HG02943 (cell line): ENCODE results near the gene ARAP2.
A peak's percentile ranks its signal among the peaks of the same experiment; 100 is the strongest.

Experiments used
- ATAC-seq: cut with Tn5 transposase; IDR thresholded peaks from one replicate; pipeline ENCODE4 v1.9.1; 2021; ENCODE audit warnings: mild to moderate bottlenecking, low read depth, moderate library complexity; ENCODE audit not compliant: unreplicated experiment

Gene ARAP2

DNA sequence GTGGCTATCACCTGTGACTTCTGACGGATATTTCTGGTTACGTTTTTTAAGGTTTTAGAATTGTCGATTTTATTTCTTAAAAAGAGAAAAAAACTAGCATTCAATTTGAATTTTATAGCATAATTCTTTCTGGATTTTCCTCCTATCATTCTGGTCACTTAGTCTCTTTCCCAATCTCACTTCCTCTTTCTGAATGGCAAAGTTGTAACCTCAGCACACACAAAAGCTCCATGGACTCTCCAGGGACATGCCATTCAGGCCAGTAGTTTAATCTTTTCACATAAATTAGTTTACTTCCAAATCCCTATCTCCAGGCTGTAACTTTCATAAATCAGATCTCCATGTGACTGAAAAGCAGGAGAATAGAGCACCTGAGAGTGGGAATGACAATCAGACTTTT, 110.7 kb downstream of the ARAP2 start:
- no peak for ATAC-seq

DNA sequence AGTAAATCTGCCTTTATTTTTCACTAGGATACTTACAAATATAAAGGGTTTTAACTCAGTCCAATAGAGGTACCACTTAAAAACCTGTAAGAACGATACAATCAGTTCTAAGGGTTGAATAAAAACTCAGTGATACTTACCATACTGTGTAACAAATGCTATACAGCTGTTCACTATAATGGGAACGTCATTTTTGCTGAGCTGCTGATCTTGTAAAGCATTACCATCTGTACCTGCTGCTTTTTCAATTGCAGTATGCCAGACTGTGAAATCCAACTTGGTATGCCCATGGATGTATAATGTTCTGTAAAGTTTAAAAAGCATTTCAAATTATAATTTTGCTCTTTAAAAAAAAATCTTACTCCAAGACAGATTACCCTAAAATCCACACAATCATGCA, 111.2 kb downstream of the ARAP2 start:
- ATAC-seq = no peak

DNA sequence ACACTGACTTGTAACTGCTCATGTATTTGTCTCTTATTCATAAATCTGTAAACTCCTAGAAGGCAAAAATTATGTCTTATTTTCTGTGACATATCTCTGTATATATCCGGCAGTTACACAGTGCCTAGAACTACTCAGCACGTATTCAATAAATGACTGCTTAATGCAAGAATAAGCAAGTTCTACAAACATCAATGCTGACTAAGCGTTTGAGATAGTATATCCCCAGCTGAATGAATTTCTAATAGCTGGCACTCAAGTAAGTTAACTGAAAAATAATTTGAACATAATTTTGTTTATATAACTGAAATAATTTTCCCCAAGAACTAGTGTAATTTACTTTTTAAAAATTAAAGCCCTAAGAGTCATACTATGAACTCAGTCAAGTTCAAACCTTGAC, 113.7 kb downstream of the ARAP2 start:
- no peak for ATAC-seq

DNA sequence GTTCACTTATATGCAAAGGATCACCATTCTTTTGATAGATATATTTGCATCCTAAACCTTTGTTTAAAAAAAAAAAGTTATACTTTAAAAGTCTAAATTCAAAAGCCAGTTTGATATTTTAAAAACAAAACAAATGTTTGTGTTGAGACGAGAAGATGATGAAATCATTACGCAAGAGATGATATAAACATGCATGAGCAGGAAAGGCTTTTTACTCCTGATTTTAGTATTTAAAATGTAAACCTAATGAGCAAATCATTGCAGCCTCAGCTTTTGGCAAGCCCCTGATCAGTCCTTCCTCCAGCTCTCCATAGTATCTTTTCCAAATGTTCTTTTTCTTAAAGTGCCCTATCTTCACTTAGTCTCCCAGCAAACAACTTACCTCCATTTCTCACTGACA, 115.6 kb downstream of the ARAP2 start:
- ATAC-seq = no peak

DNA sequence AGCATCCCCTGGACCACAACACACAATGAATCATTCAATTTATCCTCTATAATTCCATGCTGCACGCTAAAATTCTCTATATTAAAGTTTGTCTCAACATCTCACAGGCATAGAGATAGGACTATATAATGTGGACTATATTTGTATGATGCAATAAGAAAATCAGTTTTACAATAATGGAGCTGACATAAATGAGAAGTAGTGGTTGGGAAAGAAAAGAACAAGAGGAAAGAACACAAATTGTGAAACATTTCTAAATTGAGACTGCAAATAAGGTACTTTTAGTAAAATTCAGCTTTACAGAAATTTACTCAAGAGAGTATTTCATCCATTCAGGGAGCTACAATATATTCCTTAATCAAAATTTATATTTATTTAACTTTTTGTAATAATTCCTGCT, 120.4 kb downstream of the ARAP2 start:
- no peak for ATAC-seq

DNA sequence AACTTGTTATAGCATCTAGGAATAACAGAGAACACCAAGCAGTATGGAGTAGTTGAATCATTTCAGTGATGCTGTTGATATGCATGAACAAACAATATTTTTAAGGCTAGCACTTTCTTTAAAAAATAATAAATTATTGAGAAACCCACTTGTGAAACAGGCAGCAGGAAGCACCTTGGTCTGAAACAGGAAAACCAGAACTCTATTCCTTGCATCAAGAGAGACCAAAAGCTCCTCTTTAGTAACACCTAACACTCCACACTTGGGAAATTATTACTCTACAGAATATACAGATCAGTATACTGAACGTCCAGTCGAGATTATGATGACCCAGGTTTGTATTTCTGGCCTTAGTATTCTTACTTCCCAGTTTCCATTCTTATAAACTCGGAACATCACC, 129.0 kb downstream of the ARAP2 start:
- no peak for ATAC-seq

DNA sequence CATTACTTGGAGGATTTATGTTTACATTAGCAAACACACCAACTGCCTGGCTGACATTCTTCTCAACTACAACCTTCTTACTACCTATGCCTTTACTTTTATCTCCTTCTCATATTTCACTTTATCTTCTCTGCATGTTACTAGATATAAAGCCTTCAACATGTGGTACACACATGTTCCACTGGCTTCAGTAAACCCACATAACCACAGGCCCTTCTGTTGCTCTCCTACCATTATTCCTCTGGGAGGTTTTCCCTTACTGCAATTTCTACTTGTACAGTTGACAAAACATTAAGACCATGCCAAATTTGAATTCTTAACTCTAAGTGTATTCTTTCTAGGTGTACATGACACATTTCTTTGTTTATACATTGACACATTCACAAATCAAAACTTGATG, 133.1 kb downstream of the ARAP2 start:
- ATAC-seq = no peak

DNA sequence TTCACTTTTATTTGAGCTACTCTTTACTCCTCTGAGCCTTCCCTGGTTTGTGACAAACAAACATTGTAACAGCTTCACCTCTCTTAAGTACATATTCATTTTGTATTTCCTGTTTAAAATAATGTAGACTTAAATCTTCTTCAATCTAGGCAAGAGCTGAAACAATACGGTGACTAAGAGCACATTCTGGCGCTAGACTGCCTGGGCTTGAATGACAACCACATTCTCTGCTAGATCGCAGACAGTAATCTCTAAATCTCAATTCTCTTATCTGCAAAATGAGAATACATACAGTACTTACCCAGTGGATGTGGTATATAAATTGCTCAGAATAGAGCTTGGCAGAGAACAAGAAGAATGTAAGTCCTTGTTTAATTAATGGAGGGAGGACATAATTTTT, 144.8 kb downstream of the ARAP2 start:
- no peak for ATAC-seq

DNA sequence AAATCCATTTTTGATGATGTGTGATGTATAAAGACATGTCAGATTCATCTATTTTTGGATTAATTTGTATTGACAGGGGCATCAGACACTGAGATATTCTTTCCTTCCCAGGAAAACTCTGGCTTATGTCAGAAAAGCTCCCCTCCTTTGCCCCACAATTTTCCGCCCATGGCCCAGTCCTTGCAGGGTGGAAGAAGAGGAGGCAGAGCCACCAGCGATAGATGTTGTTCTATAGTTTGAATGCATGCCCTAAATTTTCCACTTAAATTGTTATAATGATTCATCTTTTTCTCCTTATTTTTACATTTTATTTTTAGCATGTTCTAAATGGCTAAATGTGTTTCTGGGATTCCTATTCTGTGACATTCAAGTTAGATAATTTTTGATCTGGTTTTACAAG, 149.3 kb downstream of the ARAP2 start:
- ATAC-seq = no peak

DNA sequence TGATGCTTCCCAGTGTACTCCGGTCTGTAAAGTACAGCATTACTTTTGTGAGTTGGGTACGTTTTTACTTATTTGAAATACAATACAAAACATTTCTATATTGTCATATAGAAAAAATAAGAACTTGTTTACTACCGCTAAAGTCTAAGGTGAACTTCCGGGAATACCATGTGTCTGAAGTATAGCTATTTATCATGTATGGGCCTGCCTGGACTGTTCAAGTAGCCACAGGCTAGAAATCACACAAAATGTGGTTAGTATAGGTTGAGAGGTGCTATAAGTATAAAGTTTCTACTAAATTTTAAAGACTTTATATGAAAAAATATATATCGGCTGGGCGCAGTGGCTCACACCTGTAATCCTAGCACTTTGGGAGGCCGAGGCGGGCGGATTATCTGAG, 152.3 kb downstream of the ARAP2 start:
- ATAC-seq = no peak

DNA sequence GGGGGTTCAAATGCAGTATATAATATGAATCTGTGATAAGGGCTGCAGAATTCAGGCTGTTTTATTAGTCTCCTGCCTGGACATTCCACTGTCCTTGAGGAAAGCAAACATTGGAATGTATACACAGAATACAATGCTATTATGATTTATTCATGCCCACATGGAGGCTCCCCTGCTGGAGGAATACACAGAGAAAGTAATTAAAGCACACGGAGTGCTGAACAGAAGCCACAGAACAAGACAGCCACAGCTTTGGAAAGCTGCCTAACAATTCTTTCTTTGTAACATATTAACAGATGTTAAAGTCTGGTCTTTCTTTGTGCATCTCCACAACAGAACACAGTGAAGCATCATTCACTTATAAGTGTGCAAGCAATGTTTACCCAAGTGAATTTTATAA, 155.8 kb downstream of the ARAP2 start:
- ATAC-seq = no peak

DNA sequence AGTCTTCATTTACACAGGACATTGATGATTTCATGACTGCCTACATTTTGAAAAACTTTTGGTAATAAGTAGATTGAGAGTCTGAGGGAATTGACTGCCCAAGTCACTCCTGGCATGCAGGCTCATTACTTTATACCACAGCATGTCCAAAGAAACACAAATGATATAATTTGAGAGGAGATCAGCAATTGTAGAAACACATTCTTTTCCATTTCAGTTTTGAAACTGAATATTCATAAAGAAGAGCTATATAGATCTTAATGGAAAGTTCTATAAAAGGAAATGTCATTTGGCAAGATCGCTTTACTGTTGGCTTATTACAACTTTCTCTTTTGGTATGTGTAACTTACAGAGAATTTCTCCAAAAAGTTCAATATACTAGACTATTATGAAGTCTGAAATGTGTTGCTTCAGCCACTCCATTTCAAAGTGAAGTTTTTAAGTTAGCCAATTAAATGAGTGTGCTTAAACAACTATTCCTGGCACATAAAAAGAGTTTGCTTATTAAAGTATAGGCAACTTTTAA, 158.0 kb downstream of the ARAP2 start:
- no peak for ATAC-seq

DNA sequence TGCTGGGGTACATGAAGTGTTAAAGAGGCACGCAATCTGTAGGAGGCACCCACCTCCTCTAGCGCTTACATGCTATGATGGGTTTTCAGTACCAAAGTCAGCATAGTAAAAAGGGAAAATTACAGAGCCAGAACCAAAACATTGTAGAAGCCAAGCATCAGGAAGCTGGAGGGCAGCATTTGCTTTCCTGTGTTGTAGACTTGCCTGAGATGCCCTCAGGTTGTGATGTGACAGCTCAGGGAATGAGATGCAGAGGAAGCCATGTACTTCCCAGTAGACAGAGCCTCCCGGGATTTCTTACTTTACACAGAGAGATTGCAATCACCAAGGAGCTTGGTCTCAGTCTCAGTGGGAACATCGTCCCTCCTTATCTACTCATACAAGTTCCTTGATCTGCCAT, 161.5 kb downstream of the ARAP2 start:
- no peak for ATAC-seq

DNA sequence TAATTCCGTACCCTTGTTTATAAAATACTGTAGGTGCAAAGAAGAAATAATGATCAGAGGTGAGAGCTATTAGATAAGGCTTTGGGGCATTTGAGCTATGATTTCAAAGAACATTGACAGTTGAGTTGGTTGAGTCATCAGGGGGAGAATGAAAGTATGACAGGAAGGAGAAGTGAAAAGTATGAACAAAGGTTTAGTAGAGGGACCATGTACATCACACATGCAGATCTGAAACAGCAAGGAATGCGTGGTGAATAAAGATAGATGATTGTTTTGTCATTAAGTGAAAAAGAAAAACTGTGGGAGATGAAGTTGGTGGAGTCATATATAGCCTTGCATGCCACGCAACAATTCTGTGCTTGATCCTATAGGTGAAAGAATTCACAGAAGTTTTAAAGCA, 163.1 kb downstream of the ARAP2 start:
- ATAC-seq = peak; percentile 81

DNA sequence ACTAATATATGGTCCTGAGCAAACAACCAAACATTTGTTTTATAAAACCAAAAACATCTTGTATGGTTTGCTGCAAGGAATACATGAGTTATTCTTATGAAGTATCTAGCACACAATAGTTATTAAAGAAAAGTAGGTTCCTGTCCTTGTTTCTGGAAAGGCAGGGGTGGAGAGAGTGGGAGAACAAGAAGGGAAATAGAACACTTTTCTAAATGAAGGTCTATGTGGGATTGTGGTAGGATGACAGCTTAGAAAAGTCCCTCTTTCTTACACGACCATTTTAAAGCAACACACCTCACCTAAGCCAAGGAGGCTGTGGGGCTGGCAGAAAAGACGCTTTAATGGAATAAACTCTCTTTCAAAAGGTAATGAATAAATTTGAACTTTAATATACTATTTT, 164.6 kb downstream of the ARAP2 start:
- ATAC-seq = no peak

DNA sequence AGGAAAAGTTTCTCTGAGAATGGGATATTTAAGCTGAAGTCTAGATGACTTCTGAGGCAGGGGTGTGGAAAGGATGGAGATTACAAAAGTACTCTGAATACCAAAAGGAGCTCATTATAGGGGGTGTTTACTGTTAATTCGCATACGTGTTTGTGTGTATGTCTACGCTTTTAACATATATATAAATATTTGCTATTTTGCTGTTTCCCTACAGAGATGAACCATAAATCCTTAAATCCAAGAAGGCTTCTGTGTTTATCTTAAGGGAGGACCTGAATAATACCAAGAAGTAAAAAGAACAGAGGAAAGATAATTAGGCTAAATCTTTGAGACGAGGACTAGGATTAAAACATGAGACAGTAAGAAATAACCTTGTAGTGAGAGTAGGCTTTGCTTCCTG, 166.0 kb downstream of the ARAP2 start:
- no peak for ATAC-seq

DNA sequence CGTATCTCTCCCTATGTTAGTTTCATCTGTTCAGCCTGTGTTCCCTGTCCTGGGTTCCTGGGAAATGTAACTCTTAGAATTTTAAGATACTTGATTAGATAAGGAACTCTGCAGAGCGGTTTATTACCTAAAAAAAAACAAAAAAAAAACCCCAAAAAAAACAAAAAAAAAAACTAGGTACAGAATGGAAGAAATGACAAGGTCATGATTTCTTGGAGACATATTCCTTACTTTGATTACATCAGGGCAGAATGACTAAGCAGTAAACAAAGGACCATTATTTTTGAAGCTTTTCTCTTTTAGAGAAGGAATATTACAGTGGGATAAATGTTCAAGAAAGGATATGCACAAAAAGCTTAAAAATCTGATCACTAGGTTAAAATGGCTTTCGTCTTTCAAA, 171.8 kb downstream of the ARAP2 start:
- no peak for ATAC-seq

DNA sequence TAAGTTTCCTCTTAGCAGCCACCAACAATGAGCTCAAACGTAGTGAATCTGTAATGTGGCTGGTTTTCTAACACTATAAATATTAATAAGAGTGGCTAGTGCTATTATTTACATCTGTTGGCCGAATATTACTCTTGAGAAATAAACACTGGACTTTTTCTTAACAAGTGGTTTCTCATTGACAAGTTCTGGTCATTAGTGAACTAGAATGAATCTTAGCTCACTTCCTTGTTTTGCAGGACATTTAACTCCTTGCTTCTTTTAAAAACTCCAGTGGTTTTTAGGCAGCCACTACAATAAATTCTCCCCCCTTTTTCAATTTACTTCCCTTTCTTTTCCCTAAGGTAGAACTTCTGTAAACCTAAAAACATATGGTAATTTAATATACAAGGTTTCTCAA, 177.2 kb downstream of the ARAP2 start:
- ATAC-seq = no peak

DNA sequence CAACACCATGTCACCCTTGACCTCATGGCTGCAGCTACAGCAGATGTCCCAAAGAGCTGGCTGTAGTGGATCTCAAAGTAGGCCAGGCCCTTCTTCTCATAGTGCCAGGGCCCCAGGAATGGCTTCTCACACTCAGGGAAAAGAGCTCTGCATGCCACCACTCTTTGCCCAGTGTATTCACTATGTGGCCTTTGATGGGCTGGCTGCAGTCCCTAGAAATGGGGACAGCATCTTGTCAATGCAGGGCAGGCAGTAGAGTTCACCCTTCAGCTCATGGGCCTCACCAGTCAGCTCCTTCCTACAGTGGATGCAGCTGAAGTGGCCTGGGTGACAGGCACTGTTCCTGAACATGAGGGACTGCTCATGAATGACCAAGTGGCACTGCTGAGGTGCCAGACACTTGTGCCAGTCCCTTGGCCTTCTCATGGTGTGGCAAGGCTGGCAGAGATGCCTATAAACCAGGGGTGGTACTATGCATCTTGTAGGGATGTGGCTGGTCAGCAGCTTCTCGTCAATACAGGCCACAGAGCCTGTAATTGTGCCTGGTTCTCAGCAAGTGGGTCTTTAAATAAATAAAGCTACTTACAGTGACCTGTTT, 178.9 kb downstream of the ARAP2 start:
- no peak for ATAC-seq

DNA sequence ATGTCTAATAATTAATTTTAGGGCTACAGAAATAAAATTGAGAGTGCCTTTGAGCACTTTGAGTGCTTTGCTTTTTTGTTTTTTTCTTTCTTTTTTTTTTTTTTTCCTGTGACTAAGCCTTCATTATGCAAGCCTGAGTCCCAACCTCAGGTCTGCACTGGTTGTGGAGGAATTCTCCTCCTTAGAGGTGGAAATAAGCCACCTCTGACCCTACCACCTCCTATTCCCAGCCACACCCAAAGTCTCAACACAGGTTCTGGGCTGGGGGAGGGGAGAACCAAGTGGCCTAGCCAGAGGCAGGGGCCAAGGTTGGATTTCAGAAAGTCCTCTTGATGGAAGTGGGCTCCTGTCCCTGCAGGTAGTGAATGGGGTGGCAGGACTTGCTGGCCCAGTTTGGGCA, 180.2 kb downstream of the ARAP2 start:
- ATAC-seq = no peak

DNA sequence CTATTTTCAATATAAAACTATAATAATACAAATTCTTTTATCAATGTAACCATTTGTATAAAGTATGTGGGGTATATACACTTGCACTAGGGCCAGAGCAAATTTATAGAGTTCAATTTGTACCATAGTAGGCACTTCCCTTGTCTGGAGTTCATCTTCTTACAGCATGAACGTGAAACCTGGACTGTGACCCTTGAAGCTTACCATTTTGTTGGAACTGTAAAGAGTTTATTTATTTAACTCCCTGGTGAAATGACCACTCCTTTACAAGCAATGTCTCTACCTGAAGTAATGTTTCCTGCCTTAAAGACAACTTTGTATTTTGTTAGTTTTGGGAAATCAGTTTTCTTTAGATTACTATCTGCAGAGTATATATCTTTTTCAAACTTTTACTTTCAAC, 188.2 kb downstream of the ARAP2 start:
- ATAC-seq = no peak

DNA sequence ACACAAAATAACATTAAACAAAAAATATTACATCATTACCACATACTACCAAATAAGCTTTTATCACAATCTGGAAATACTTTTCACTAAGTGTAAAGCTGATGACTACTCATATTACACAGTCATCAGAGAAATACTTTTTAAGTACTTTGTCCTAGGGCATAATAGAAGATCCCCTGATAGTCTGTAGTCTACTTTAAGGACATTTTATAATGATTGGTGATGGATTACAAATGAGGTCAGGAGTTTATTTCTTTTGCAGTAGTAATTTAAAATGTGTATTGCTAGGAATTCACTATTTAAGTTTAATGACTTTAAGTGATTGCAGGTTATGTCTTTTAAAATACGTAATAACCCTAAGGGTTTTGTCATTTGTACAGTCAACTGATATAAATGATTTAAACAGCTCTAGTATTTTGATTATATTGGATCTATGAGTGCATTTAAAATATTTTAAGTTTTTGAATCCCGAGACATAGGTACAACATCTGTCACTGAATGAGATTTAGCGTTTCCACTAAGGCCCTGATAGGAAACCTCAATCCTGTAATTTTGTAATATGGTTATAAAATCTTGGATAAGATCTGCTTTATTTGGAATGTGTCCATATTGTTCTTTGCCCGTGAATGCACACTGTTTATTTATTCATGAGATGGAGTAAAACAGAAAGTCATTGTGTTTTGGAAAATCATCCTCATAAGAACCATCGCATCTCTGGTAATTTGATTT, 189.5 kb downstream of the ARAP2 start:
- ATAC-seq = no peak
